Measurements from ENCODE around the gene CCDC85A.

The CCDC85A gene

GRCh38 chr2:56244911-56245530 lies 61.2 kb downstream of the CCDC85A start:
- H3K4me3 ChIP-seq (replicated peaks; ENCODE audit: low read depth, low read length), result no peak overlapping the region
- no peak for DNase-seq (ENCODE audit: extremely low read depth, low read depth)
- TF ChIP-seq CTCF (IDR thresholded peaks at IDR 0.05; ENCODE audit: low read depth, low read length, missing control alignments), result no peak

DNA sequence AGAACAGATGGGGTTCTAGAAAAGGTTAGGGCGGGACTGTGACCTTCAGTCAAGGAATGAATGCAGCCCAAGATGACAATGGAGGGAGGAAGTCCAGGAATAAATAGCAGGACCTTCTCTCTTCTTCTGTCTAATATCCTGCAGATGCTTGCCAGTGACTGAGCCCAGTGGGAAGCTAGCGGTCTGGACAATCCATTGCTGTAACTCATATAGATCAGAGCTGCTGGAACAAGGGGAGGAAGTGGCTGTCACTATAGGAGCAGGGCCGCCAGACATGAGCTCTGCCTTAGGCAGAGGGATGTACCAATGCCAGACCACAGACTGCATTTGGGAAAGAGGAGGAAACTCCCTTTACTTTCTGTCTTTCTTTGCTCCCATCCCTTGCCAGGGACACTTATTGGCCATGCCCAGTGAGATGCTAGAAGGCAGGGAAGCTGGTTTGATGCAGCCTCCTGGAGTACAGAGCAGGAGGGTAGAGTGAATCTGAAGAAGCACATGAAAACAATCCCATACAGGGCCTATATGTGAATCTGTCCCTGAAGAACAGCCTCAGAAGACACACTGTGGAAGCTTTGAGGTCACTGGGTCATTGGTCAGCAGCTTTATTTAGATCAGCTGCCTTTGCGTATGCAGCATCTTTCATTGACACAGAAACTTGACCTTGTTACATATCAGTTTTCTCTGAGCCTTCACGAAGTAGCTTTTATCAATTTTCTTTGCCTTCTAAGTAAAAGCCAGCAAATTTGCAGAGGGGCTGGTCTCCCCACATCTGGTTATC lies 65.4 kb downstream of the CCDC85A start:
- H3K4me3 ChIP-seq (replicated peaks; ENCODE audit: low read depth, low read length), result no peak overlapping the region
- no peak for TF ChIP-seq CTCF (IDR thresholded peaks at IDR 0.05; ENCODE audit: low read depth, low read length, missing control alignments)
- DNase-seq (ENCODE audit: extremely low read depth, low read depth), result no peak

- DNase-seq (ENCODE audit: extremely low read depth, low read depth), result no peak
- no peak overlapping the region for H3K4me3 ChIP-seq (replicated peaks; ENCODE audit: low read depth, low read length)
- TF ChIP-seq CTCF (IDR thresholded peaks at IDR 0.05; ENCODE audit: low read depth, low read length, missing control alignments), result no peak
These were observed 66.5 kb downstream of the CCDC85A start for GRCh38 chr2:56250153-56250729.

DNA sequence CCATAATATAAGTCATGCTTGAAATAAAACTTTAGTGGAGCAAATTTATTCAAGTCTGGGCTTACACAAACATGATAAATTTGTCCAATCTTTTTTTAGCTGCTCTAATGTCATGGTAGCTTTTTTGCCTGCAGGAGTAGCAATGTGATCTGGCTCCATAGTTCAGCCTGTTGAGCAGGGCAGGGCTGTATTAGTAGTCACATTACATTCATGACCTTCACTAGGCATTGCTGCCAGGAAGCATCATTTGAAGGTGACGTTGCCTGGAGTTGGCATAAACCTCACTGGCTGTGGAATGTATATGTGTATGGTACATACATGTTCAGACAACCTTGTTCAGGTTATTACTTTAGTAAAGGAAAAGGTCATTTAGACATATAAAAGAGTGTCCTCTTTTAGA lies 76.6 kb downstream of the CCDC85A start:
- DNase-seq (ENCODE audit: extremely low read depth, low read depth), result no peak
- no peak overlapping the region for H3K4me3 ChIP-seq (replicated peaks; ENCODE audit: low read depth, low read length)
- no peak for TF ChIP-seq CTCF (IDR thresholded peaks at IDR 0.05; ENCODE audit: low read depth, low read length, missing control alignments)

DNA sequence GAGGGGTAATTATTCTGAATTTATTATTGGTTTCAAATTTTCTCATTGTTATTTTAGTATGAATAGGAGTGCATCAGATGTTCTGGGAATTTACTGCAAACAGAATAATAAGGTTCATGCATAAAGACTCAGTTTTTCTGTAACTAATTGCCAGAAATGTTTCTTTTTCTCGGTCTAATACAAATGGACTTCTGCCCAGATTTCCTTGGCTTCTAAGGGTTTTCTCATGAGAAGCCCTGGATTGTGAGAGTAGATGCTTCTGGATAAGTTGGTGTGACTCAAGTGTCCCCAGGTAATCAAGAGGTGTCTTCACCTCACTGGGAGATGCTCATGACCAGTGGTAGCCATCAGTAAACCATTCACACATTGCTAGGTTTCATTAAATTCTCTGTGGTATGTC lies 78.5 kb downstream of the CCDC85A start:
- H3K4me3 ChIP-seq (replicated peaks; ENCODE audit: low read depth, low read length), result no peak overlapping the region
- TF ChIP-seq CTCF (IDR thresholded peaks at IDR 0.05; ENCODE audit: low read depth, low read length, missing control alignments), result no peak
- DNase-seq (ENCODE audit: extremely low read depth, low read depth), result no peak

GRCh38 chr2:56263876-56264275 lies 80.1 kb downstream of the CCDC85A start:
- no peak overlapping the region for H3K4me3 ChIP-seq (replicated peaks; ENCODE audit: low read depth, low read length)
- no peak for DNase-seq (ENCODE audit: extremely low read depth, low read depth)
- TF ChIP-seq CTCF (IDR thresholded peaks at IDR 0.05; ENCODE audit: low read depth, low read length, missing control alignments), result no peak

All from HFF-Myc (cell line).